Lung (tissue), 12 donors: ENCODE data around the gene PTPRT. TPM values are rescaled to one million over a fixed set of nuclear protein-coding genes. Genes with fewer than 3 reads are reported as not detected.
"Not testable (repeated sequence)": the region's sequence is repeated elsewhere in the genome, so short reads cannot be mapped to it uniquely, and the experiment has no call there.

Source experiments
- ATAC-seq: fragments of 200-7000 bp; cut with Tn5 transposase; one replicate; pipeline ENCODE4 v1.9.1; 2020; ENCODE audit warnings: moderate number of reproducible peaks; ENCODE audit not compliant: insufficient read depth, low FRiP score
- DNase-seq, 3 donors: peaks; one replicate each; pipeline ENCODE4 v3.0.0-alpha.2; 2013 to 2017
- H3K27ac ChIP-seq, 2 donors: one replicate each; pipeline ENCODE4 v1.5.1; 2013; ENCODE audit warnings: mild to moderate bottlenecking in 2 of 2, moderate library complexity in 2 of 2, control low read depth in 1 of 2, inconsistent platforms in 1 of 2, low read depth in 1 of 2, low read length in 1 of 2
- H3K27me3 ChIP-seq, 3 donors: one replicate each; pipeline ENCODE4 v1.5.1; 2013; ENCODE audit warnings: low read length in 2 of 3; ENCODE audit not compliant: control insufficient read depth in 3 of 3, insufficient read depth in 3 of 3
- H3K36me3 ChIP-seq, 4 donors: one replicate each; pipeline ENCODE4 v1.5.1; 2013; ENCODE audit warnings: low read length in 4 of 4, mild to moderate bottlenecking in 1 of 4, moderate library complexity in 1 of 4; ENCODE audit not compliant: control insufficient read depth in 4 of 4, insufficient read depth in 4 of 4
- H3K4me1 ChIP-seq, 5 donors: one replicate each; pipeline ENCODE4 v1.5.1; 2013; ENCODE audit warnings: low read length in 5 of 5, mild to moderate bottlenecking in 2 of 5, moderate library complexity in 1 of 5; ENCODE audit not compliant: control insufficient read depth in 5 of 5, insufficient read depth in 5 of 5
- H3K4me3 ChIP-seq: one replicate; pipeline ENCODE4 v1.5.1; 2013; ENCODE audit warnings: mild to moderate bottlenecking, control low read depth, moderate library complexity
- H3K9ac ChIP-seq, 2 donors: one replicate each; pipeline ENCODE4 v1.5.1; 2013; ENCODE audit warnings: low read length in 2 of 2, control low read depth in 1 of 2; ENCODE audit not compliant: insufficient read depth in 1 of 2
- H3K9me3 ChIP-seq, 4 donors: one replicate each; pipeline ENCODE4 v1.5.1; 2013; ENCODE audit warnings: low read length in 3 of 4, mild to moderate bottlenecking in 1 of 4, moderate library complexity in 1 of 4; ENCODE audit not compliant: control insufficient read depth in 4 of 4, insufficient read depth in 3 of 4
- CTCF ChIP-seq: IDR thresholded peaks from 2 replicates; pipeline ENCODE4 v1.5.1; 2012; ENCODE audit warnings: mild to moderate bottlenecking; ENCODE audit errors: control extremely low read depth, extremely low read depth
- WGBS, 2 donors: extraction: QIAGEN DNeasy Blood & Tissue Kit; methylation state at CpG; one replicate each; pipeline ENCODE4 v1.1.7; 2013; 5-methylcytosine and 5-hydroxymethylcytosine counted together
- polyA plus RNA-seq, 2 donors: library from polyadenylated mRNA; stranded (reverse); fragments of 200-250 nt; gene quantifications; one replicate each; pipeline ENCODE4 v1.2.1, GENCODE V29; 2013
- total RNA-seq, 2 donors: library from RNA; depleted of rRNA in 1 of 2; stranded (reverse); fragments of >200 nt in 1 of 2; gene quantifications; one replicate each; pipeline ENCODE4 v1.2.1, GENCODE V29; 2014 to 2021
- donor health status: control.
- donor health status: control.
- donor health status: Bipolar disorder and iron deficiency.
- donor health status: healthy.
- donor health status: DM: yes; HTN: yes; CAD: no.

PTPRT gene
- total and polyA plus RNA-seq, 4 donors, result 0.37 to 13.8 (median 6.1) TPM

DNA sequence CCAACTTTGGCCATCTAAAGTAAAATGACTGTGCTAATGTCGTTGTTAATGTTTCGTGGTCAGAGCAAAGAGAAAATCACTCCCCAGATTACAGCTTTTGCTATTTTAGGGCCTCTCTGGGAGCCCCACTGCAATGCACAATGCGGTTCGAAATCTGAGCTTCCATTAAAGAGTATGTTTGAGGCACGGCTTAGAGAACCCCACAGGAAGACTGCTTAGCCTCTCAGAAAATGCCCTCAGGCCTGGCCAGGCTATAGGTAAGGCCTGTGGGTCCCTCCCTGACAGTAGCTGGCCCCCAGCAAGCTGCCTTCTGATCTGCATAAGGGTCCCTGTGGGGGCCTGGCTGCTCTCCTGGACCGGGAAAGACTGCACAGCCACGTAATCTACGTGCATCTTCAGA is 274.6 kb downstream of the PTPRT start:
- DNase-seq (no peak), ATAC-seq (no peak)
- Histone ChIP-seq H3K27ac (no peak overlapping the region), H3K4me3 (no peak overlapping the region), H3K36me3 (no peaks in the 10 kb centered on the region), H3K4me1 (no peaks in the 10 kb centered on the region), H3K9me3 (peaks cover 0 to 8% (median 0%) of the 10 kb centered on the region in 4 donors), H3K9ac (no peak overlapping the region), H3K27me3 (no peaks in the 10 kb centered on the region)
- no peak for TF ChIP-seq CTCF
- WGBS, 2 donors, result 83 to 85% methylated on average over 8 of the region's 8 CpGs

DNA sequence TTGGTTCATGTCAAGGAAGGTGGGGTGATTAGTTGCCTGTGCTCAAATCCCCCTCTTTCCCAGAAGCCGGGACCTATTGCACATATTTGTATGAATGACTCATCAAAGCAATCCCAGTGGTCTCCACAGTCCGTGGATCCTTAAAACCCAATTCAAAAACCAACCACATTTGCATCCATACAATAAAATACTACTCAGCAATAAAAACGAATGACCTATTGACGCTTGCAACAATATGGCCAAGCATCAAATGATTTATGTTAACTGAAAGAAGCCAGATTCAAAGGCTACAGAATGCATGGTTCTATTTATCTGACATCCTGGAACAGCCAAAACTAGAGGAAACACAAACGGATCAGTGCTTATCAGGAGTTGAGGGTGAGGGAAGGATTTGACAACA is 275.4 kb downstream of the PTPRT start:
- Histone ChIP-seq H3K4me1 (no peaks in the 10 kb centered on the region), H3K36me3 (no peaks in the 10 kb centered on the region), H3K27me3 (no peaks in the 10 kb centered on the region), H3K4me3 (no peak overlapping the region), H3K9me3 (peaks cover 0 to 10% (median 0%) of the 10 kb centered on the region in 4 donors), H3K9ac (no peak overlapping the region), H3K27ac (no peak overlapping the region)
- no peak for ATAC-seq
- WGBS, 2 donors, result 43 to 54% methylated on average over 5 of the region's 5 CpGs
- DNase-seq, result no peak
- TF ChIP-seq CTCF, result no peak

DNA sequence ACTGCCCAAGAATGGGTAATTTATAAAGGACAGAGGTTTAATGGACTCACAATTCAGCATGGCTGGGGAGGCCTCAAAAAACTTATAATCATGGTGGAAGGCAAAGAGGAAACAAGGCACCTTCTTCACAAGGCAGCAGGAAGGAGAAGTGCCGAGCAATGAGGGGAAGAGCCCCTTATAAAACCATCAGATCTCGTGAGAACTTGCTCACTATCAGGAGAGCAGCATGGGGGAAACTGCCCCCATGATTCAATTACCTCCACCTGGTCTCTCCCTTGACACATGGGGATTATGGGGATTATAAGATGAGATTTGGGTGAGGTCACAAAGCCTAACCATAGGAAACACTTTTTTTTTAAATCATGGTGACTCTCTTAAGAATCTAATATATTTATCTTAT is 278.9 kb downstream of the PTPRT start:
- not testable (repeated sequence) for DNase-seq, H3K4me1 ChIP-seq, H3K36me3 ChIP-seq, H3K9ac ChIP-seq, H3K4me3 ChIP-seq, H3K27ac ChIP-seq, ATAC-seq, H3K27me3 ChIP-seq, H3K9me3 ChIP-seq
- WGBS, 2 donors, result 29 to 49% methylated on average over 2 of the region's 2 CpGs

- Histone ChIP-seq H3K9ac (no peak overlapping the region), H3K4me1 (no peaks in the 10 kb centered on the region), H3K27me3 (no peaks in the 10 kb centered on the region), H3K36me3 (no peaks in the 10 kb centered on the region), H3K27ac (no peak overlapping the region), H3K4me3 (no peak overlapping the region), H3K9me3 (peaks cover 0 to 5% (median 0%) of the 10 kb centered on the region in 4 donors)
- no peak for TF ChIP-seq CTCF
- ATAC-seq, result no peak
- WGBS, 2 donors, result 94 to 100% methylated on average over 3 of the region's 3 CpGs
- DNase-seq, result no peak
Observed at GRCh38 chr20:42907730-42908129, 282.0 kb downstream of the PTPRT start.
